A673 (cell line): ENCODE results near the gene TCF3.

ENCODE experiments used
- EZH2 ChIP-seq: fragments of 200-600 bp; sonication (generic); IDR thresholded peaks from 2 replicates; pipeline ENCODE4 v1.6.1; 2017; ENCODE audit warnings: borderline replicate concordance, low read depth, mild to moderate bottlenecking, mixed read lengths, antibody characterized with exemption, low read length; ENCODE audit not compliant: poor library complexity, severe bottlenecking
- TF ChIP-seq, protein P1 (sequence below): fragments of 300-800, 200-600 bp; sonication (generic); conservative IDR thresholded peaks from 2 replicates; pipeline ENCODE4 v1.5.1; 2017; ENCODE audit warnings: low read depth, mild to moderate bottlenecking, antibody characterized with exemption, low read length, moderate library complexity, mixed read lengths

- TF ChIP-seq, protein P1, sequence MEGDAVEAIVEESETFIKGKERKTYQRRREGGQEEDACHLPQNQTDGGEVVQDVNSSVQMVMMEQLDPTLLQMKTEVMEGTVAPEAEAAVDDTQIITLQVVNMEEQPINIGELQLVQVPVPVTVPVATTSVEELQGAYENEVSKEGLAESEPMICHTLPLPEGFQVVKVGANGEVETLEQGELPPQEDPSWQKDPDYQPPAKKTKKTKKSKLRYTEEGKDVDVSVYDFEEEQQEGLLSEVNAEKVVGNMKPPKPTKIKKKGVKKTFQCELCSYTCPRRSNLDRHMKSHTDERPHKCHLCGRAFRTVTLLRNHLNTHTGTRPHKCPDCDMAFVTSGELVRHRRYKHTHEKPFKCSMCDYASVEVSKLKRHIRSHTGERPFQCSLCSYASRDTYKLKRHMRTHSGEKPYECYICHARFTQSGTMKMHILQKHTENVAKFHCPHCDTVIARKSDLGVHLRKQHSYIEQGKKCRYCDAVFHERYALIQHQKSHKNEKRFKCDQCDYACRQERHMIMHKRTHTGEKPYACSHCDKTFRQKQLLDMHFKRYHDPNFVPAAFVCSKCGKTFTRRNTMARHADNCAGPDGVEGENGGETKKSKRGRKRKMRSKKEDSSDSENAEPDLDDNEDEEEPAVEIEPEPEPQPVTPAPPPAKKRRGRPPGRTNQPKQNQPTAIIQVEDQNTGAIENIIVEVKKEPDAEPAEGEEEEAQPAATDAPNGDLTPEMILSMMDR, result no peak
- TF ChIP-seq EZH2, result no peak
Measured at GRCh38 chr19:1619094-1619439, 33.3 kb downstream of the TCF3 start.
